WERI-Rb-1 (cell line): ENCODE measurements around the gene CUL4B.
"Not testable (repeated sequence)": the region's sequence is repeated elsewhere in the genome, so short reads cannot be mapped to it uniquely, and the experiment has no call there.

Source experiments
- DNase-seq: peaks from one replicate; pipeline ENCODE4 v3.0.0-alpha.2; 2020
- H3K27ac ChIP-seq: fragments of 250-450 bp; sonication (Bioruptor Pico); 2 replicates; pipeline ENCODE4 v1.5.1; 2020; ENCODE audit warnings: mild to moderate bottlenecking, moderate library complexity
- H3K27me3 ChIP-seq: fragments of 250-450 bp; sonication (Bioruptor Pico); 2 replicates; pipeline ENCODE4 v1.5.1; 2021; ENCODE audit warnings: mild to moderate bottlenecking, low read depth, moderate library complexity; ENCODE audit not compliant: insufficient read depth, severe bottlenecking
- H3K36me3 ChIP-seq: fragments of 250-450 bp; sonication (Bioruptor Pico); 2 replicates; pipeline ENCODE4 v1.5.1; 2020; ENCODE audit warnings: mild to moderate bottlenecking, moderate library complexity
- H3K4me3 ChIP-seq: 2 replicates; pipeline ENCODE4 v1.5.1; 2011; ENCODE audit warnings: low read depth, mild to moderate bottlenecking, control low read depth, low read length
- H3K9me3 ChIP-seq: fragments of 250-450 bp; sonication (Bioruptor Pico); 2 replicates; pipeline ENCODE4 v1.5.1; 2021; ENCODE audit warnings: mild to moderate bottlenecking, moderate library complexity; ENCODE audit not compliant: severe bottlenecking
- TF ChIP-seq, protein P1 (sequence below): IDR thresholded peaks from 2 replicates; pipeline ENCODE4 v1.5.1; 2011; ENCODE audit warnings: low read depth, mild to moderate bottlenecking, control low read depth, inconsistent platforms, low read length

The CUL4B gene

DNA sequence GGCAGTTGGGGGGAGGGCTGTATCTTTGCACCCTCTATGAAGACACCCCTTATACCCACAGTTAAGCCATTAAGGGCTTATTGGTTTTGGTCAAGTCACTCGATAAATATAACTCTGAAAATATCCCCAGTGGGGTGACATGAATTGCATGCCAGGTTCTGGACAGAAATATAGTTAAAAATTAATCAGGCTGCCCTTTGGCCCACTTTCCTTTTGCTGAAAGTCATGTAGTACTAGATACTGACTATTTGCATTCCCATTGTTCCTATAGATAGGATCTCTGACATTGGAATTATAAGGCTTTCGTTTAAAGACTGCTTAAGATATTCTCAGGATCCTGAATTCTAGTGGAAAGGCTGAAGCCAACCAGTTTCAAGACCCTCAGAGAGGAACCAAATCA lies 48.1 kb downstream of the CUL4B start:
- TF ChIP-seq, protein P1, sequence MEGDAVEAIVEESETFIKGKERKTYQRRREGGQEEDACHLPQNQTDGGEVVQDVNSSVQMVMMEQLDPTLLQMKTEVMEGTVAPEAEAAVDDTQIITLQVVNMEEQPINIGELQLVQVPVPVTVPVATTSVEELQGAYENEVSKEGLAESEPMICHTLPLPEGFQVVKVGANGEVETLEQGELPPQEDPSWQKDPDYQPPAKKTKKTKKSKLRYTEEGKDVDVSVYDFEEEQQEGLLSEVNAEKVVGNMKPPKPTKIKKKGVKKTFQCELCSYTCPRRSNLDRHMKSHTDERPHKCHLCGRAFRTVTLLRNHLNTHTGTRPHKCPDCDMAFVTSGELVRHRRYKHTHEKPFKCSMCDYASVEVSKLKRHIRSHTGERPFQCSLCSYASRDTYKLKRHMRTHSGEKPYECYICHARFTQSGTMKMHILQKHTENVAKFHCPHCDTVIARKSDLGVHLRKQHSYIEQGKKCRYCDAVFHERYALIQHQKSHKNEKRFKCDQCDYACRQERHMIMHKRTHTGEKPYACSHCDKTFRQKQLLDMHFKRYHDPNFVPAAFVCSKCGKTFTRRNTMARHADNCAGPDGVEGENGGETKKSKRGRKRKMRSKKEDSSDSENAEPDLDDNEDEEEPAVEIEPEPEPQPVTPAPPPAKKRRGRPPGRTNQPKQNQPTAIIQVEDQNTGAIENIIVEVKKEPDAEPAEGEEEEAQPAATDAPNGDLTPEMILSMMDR = no peak

DNA sequence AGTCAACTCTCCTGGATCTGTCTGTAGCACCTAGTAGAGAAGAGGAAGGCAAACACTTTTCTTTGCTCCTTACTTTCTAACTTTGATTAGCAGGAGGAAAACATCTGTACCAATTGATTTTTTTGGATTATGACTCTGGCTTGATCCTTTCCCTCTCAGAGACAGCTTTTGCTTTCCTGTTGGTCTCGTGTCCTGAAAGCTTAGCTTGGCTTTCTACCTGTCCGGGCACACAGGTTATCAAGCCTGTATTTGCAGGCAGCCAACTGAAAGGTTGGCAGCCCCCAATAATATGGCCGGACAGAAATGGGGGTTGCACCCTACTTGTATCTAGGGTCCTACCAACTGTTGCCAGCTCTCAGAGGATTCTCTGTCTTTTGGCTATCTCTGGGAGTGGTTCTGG lies 48.5 kb downstream of the CUL4B start:
- H3K27ac ChIP-seq = no peak overlapping the region
- DNase-seq = no peak
- no peaks in the 10 kb centered on the region for H3K36me3 ChIP-seq
- no peaks in the 10 kb centered on the region for H3K9me3 ChIP-seq
- TF ChIP-seq, protein P1 = no peak
- no peak overlapping the region for H3K4me3 ChIP-seq
- H3K27me3 ChIP-seq = no peaks in the 10 kb centered on the region

More for the DNA sequence above, 48.1 kb downstream of the CUL4B start:
- Histone ChIP-seq H3K36me3 (no peaks in the 10 kb centered on the region), H3K9me3 (no peaks in the 10 kb centered on the region), H3K27ac (no peak overlapping the region), H3K4me3 (no peak overlapping the region), H3K27me3 (no peaks in the 10 kb centered on the region)
- no peak for DNase-seq

DNA sequence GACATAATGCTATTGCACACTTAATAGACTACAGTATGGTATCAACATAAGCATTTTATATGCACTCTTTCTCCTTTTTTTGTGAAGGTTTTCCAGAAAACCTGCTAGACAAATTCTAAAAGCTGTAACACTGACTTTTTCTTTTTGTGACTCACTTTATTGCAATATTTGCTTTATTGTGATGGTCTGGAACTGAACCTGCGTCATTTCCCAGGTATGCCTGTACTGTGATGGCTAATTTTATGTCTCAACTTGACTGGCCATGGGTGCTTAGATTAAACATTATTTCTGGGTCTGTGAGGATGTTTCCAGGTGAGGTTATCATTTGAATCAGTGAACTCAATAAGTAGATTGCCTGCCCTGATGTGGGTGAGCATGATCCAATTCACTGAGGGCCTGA lies 56.2 kb downstream of the CUL4B start:
- Histone ChIP-seq H3K36me3 (no peaks in the 10 kb centered on the region), H3K27ac (no peak overlapping the region), H3K4me3 (no peak overlapping the region), H3K27me3 (no peaks in the 10 kb centered on the region), H3K9me3 (no peaks in the 10 kb centered on the region)
- TF ChIP-seq, protein P1 = no peak
- no peak for DNase-seq

DNA sequence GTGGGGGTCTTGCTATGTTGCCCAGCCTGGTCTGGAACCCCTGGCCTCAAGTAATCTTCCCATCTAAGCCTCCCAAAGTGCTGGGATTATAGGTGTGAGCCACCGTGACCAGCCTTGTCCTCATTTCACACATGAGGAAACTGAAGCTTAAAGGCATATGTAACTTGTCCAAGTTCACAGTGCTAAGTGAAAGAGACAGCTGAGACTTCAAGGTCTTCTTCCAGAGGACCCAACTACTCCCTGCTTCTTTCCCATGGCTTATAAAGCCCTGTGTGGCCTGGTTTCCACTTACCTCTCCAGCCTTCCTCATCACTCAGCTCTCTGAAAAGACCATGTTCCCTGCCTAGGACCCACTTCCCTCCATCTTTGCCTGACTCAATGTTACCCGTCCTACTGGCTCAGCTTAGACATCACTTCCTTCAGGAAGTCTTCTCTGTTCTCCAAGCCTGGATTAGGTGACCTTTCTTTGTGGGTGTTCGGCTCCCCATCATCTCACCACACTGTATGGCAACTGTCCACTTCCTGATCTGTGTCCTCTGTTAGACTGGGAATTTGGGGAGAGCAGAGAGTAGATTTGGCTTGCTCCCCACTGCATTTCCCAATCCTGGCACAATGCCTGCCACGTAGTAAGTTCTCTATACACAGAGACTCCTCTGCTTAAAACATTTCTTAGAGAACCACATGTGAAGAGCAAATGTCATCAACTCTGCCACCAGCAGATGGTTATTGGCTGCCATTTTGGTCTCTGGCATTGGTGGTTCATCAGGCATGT lies 61.3 kb downstream of the CUL4B start:
- no peaks in the 10 kb centered on the region for H3K36me3 ChIP-seq
- H3K27me3 ChIP-seq = no peaks in the 10 kb centered on the region
- TF ChIP-seq, protein P1 = no peak
- H3K9me3 ChIP-seq = no peaks in the 10 kb centered on the region
- H3K27ac ChIP-seq = no peak overlapping the region
- no peak for DNase-seq
- no peak overlapping the region for H3K4me3 ChIP-seq

DNA sequence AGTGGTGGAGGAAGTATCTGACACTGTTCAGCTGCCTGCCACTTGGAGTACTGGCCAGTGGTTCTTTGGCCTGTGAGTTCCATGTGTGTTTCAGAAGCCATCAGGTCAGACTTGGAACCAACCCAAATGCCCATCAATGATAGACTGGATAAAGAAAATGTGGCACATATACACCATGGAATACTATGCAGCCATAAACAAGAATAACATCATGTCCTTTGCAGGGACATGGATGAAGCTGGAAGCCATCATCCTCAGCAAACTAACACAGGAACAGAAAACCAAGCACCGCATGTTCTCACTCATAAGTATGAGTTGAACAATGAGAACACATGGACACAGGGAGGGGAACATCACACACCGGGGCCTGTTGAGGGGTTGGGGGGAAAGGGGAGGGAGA lies 70.6 kb downstream of the CUL4B start:
- not testable (repeated sequence) for H3K27me3 ChIP-seq, H3K4me3 ChIP-seq, H3K27ac ChIP-seq, DNase-seq, H3K9me3 ChIP-seq, H3K36me3 ChIP-seq

DNA sequence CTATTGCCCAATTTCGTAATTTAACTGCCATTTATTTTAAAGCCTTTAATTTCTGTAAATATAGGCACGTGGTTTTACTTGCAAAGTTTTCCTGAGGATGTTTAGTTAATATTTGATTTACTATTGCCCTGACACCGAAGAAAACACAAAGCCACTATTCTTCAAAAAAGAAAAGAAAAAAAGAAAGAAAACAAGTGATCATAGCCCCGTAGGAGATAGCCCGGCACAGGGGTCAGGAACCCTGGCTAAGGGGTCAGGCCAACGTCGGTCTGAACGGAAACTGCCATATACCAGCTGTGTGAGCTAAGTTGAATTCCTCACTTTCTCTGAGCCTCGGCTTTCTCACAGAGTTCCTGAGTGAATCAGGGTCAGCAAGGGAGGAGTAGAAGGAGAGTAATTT lies 74.0 kb downstream of the CUL4B start:
- Histone ChIP-seq H3K9me3 (no peaks in the 10 kb centered on the region), H3K4me3 (no peak overlapping the region), H3K36me3 (no peaks in the 10 kb centered on the region), H3K27me3 (peaks cover 4% of the 10 kb centered on the region), H3K27ac (no peak overlapping the region)
- TF ChIP-seq, protein P1 = no peak
- no peak for DNase-seq
